HG02981 (cell line): ENCODE data around the gene TMEM129.
"Not testable (repeated sequence)": the region's sequence is repeated elsewhere in the genome, so short reads cannot be mapped to it uniquely, and the experiment has no call there.

ENCODE experiments used
- ATAC-seq: cut with Tn5 transposase; IDR thresholded peaks from one replicate; pipeline ENCODE4 v1.9.1; 2021; ENCODE audit warnings: mild to moderate bottlenecking, moderate library complexity; ENCODE audit not compliant: unreplicated experiment

The TMEM129 gene

DNA sequence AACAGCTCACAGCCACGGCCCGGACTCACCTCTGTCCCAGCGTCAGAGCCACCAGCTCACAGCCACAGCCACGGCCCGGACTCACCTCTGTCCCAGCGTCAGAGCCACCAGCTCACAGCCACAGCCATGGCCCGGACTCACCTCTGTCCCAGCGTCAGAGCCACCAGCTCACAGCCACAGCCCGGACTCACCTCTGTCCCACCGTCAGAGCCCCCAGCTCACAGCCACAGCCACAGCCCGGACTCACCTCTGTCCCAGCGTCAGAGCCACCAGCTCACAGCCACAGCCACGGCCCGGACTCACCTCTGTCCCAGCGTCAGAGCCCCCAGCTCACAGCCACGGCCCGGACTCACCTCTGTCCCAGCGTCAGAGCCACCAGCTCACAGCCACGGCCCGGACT is 50.1 kb downstream of the TMEM129 start:
- not testable (repeated sequence) for ATAC-seq

DNA sequence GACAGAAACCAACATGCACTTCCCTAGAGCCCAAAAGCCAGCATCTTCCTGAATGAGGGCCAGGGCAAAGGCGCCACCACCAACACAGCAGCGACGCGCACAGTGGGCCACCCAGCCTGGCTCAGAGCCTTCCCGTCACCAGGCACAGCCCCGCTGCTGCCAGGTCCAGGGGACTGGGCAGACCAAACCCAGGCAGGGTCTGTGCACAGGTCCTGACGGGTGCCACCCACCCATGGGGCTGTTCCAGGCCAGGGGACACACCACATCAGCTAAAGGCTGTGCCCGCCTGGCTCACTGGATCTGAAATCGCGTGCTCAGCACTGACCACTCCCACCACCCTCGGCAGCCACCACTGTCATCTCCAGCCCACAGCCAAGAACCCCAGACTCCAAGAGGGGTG is 50.8 kb downstream of the TMEM129 start:
- no peak for ATAC-seq

DNA sequence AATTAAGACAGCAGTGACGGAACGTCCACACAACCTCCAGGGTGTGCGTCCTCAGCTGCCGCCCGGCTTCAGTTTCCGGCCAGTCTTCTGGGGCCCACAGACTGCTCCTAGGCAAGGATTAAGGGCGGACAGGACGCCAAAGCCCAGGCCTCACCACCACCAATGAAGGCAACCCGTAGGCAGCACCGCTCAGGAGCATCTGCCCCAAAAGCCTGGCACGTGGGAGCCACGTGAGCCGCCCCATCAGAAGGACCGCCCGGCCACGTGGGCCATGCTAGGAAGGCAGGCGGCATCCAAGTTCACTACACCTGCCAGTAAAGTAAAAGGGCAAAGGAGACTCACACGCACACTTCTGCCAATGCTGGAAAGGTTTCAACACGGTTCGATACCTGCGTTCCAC is 51.3 kb downstream of the TMEM129 start:
- no peak for ATAC-seq

DNA sequence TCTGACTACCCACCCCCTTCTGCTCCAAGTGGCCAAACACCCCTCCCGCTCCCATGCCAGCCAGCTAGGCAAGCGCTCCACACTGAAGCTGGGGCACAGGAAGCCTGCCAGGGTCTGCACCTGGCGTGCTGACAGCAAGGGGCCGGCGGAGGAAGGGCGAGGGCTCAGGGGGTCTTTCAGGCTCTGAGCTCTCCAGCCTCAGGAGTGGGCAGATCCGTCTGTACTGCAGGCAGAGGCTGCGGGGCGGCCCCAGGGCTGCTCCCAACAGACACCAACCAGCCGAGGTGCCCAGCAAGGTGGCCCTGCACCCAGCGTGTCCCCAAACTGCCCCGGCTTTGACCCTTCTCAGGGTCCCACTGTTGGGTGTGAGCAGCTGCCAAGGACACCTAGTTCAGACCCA is 51.9 kb downstream of the TMEM129 start:
- no peak for ATAC-seq

DNA sequence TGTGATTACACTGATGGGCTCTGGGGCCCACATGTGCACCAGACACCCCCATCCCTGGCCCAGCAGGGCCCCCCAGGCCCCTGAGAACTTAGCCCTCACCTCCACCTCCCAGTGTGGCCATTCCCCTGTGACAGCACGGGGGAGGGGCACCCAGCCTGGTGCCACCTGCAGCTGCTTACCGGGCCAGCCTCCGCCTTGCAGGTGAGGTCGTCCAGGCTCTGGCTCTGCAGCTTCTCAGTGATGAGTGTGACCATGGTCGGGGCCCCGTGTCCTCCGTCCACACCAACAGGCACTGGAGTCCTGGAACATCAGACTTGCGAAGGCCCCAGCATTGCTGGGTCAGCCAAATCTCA is 52.7 kb downstream of the TMEM129 start:
- ATAC-seq: no peak

DNA sequence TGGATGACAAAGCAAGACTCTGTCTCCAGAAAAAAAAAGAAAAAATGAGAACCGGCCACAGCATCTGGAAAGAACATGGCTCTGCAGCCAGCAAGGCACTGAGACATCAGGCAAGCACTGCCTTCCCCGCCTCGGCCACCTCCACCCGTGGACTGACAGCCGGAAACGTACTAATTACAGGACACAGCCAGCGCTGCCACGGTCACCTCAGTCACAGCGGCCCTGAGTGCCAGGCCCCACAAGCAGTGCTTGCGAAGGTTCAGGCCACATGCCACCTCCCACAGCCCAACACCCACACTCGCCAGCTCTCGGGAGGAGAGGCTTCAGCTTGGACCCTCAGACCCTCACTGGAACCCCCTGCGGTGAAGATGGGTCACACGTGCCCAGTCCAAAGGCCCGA is 53.9 kb downstream of the TMEM129 start:
- no peak for ATAC-seq

DNA sequence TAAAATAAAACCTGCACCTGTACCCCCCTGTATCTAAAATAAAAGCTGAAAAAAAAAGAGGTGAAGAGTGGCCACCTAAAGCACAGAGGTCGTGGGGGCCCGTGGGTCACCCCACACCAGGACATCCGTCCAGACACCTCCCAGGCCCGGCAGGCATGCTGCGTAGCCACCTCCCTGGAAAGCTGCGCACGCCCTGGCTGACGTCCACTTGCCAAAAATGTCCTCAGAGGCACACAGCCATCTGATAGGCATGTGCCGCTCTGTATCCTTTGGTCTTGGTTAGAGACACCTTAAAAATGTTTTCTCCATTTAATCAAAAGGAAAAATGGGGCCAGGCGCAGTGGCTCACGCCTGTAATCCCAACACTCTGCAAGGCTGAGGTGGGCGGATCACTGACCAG is 54.7 kb downstream of the TMEM129 start:
- no peak for ATAC-seq
